Measurements from ENCODE around the gene KLHL6. TPM values are rescaled to one million over a fixed set of nuclear protein-coding genes. Genes with fewer than 3 reads are reported as not detected.
"Not testable (repeated sequence)": the region's sequence is repeated elsewhere in the genome, so short reads cannot be mapped to it uniquely, and the experiment has no call there.

KLHL6 gene
- total RNA-seq, 1 donor from 2014 or later: not detected

GRCh38 chr3:183475016-183475763 lies 80.3 kb downstream of the KLHL6 start:
- H3K27ac Mint-ChIP-seq (ENCODE audit: unreplicated experiment): no peak overlapping the region
- DNase-seq: no peak
- H3K36me3 Mint-ChIP-seq (ENCODE audit: unreplicated experiment): no peaks in the 10 kb centered on the region
- H3K4me1 Mint-ChIP-seq (ENCODE audit: low read depth, unreplicated experiment): peaks cover 8% of the 10 kb centered on the region
- no peaks in the 10 kb centered on the region for H3K27me3 Mint-ChIP-seq (ENCODE audit: unreplicated experiment)
- TF ChIP-seq CTCF (IDR thresholded peaks at IDR 0.05; ENCODE audit: partially characterized antibody, unreplicated experiment): no peak
- no peak overlapping the region for H3K4me3 Mint-ChIP-seq (ENCODE audit: unreplicated experiment)
- H3K9me3 Mint-ChIP-seq (ENCODE audit: unreplicated experiment): no peaks in the 10 kb centered on the region

GRCh38 chr3:183473969-183474368 lies 81.5 kb downstream of the KLHL6 start:
- H3K27me3 Mint-ChIP-seq (ENCODE audit: unreplicated experiment): no peaks in the 10 kb centered on the region
- no peak overlapping the region for H3K4me3 Mint-ChIP-seq (ENCODE audit: unreplicated experiment)
- H3K9me3 Mint-ChIP-seq (ENCODE audit: unreplicated experiment): no peaks in the 10 kb centered on the region
- no peak overlapping the region for H3K27ac Mint-ChIP-seq (ENCODE audit: unreplicated experiment)
- peaks cover 2% of the 10 kb centered on the region for H3K4me1 Mint-ChIP-seq (ENCODE audit: low read depth, unreplicated experiment)
- no peak for DNase-seq
- TF ChIP-seq CTCF (IDR thresholded peaks at IDR 0.05; ENCODE audit: partially characterized antibody, unreplicated experiment): no peak
- H3K36me3 Mint-ChIP-seq (ENCODE audit: unreplicated experiment): no peaks in the 10 kb centered on the region

GRCh38 chr3:183472155-183472554 lies 83.4 kb downstream of the KLHL6 start:
- DNase-seq: no peak
- Mint-ChIP-seq H3K9me3 (ENCODE audit: unreplicated experiment) (peaks cover 1% of the 10 kb centered on the region), H3K36me3 (ENCODE audit: unreplicated experiment) (no peaks in the 10 kb centered on the region), H3K4me1 (ENCODE audit: low read depth, unreplicated experiment) (no peaks in the 10 kb centered on the region), H3K4me3 (ENCODE audit: unreplicated experiment) (no peak overlapping the region), H3K27me3 (ENCODE audit: unreplicated experiment) (no peaks in the 10 kb centered on the region), H3K27ac (ENCODE audit: unreplicated experiment) (no peak overlapping the region)
- no peak for TF ChIP-seq CTCF (IDR thresholded peaks at IDR 0.05; ENCODE audit: partially characterized antibody, unreplicated experiment)

GRCh38 chr3:183468424-183468823 lies 87.1 kb downstream of the KLHL6 start:
- peak overlapping the region; percentile 44 for H3K27ac Mint-ChIP-seq (ENCODE audit: unreplicated experiment)
- H3K4me1 Mint-ChIP-seq (ENCODE audit: low read depth, unreplicated experiment): peaks cover 2% of the 10 kb centered on the region
- DNase-seq: no peak
- H3K36me3 Mint-ChIP-seq (ENCODE audit: unreplicated experiment): no peaks in the 10 kb centered on the region
- peaks cover 1% of the 10 kb centered on the region for H3K9me3 Mint-ChIP-seq (ENCODE audit: unreplicated experiment)
- peak overlapping the region; percentile 37 for H3K4me3 Mint-ChIP-seq (ENCODE audit: unreplicated experiment)
- no peak for TF ChIP-seq CTCF (IDR thresholded peaks at IDR 0.05; ENCODE audit: partially characterized antibody, unreplicated experiment)
- H3K27me3 Mint-ChIP-seq (ENCODE audit: unreplicated experiment): no peaks in the 10 kb centered on the region

- TF ChIP-seq CTCF (IDR thresholded peaks at IDR 0.05; ENCODE audit: partially characterized antibody, unreplicated experiment): no peak
- peaks cover 1% of the 10 kb centered on the region for H3K9me3 Mint-ChIP-seq (ENCODE audit: unreplicated experiment)
- DNase-seq: no peak
Observed at GRCh38 chr3:183466575-183466974, 88.9 kb downstream of the KLHL6 start.

GRCh38 chr3:183465710-183466109 lies 89.8 kb downstream of the KLHL6 start:
- not testable (repeated sequence) for H3K36me3 Mint-ChIP-seq (ENCODE audit: unreplicated experiment); DNase-seq

More at GRCh38 chr3:183466575-183466974, 88.9 kb downstream of the KLHL6 start:
- Mint-ChIP-seq H3K36me3 (ENCODE audit: unreplicated experiment) (no peaks in the 10 kb centered on the region), H3K4me3 (ENCODE audit: unreplicated experiment) (no peak overlapping the region), H3K27ac (ENCODE audit: unreplicated experiment) (peak overlapping the region; percentile 55), H3K4me1 (ENCODE audit: low read depth, unreplicated experiment) (peaks cover 2% of the 10 kb centered on the region), H3K27me3 (ENCODE audit: unreplicated experiment) (no peaks in the 10 kb centered on the region)

More at GRCh38 chr3:183465710-183466109, 89.8 kb downstream of the KLHL6 start:
- H3K27me3 Mint-ChIP-seq (ENCODE audit: unreplicated experiment); H3K4me3 Mint-ChIP-seq (ENCODE audit: unreplicated experiment); H3K27ac Mint-ChIP-seq (ENCODE audit: unreplicated experiment); H3K9me3 Mint-ChIP-seq (ENCODE audit: unreplicated experiment); H3K4me1 Mint-ChIP-seq (ENCODE audit: low read depth, unreplicated experiment): not testable (repeated sequence)
